ENCODE results near the gene PPP6R1.

GRCh38 chr19:55279770-55280643, 21.2 kb upstream of the PPP6R1 start, which contains the start of gene HSPBP1:
- no peak for TF ChIP-seq CTCF (IDR thresholded peaks at IDR 0.05)
- TF ChIP-seq POLR2A (IDR thresholded peaks at IDR 0.05) = peak in 2 of 4 donors; percentile 16 to 27

Measured in esophagus squamous epithelium (tissue), 4 donors.